Measurements from ENCODE around the gene TREML2.

Gene TREML2

GRCh38 chr6:41222513-41222912, 21.6 kb upstream of the TREML2 start:
- no peaks in the 10 kb centered on the region for H3K36me3 ChIP-seq (ENCODE audit: control insufficient read depth in 2 of 2, insufficient read depth in 1 of 2, low read length in 2 of 2)
- CTCF ChIA-PET = no interaction called here

GRCh38 chr6:41222045-41222444, 21.1 kb upstream of the TREML2 start:
- H3K36me3 ChIP-seq (ENCODE audit: control insufficient read depth in 2 of 2, insufficient read depth in 1 of 2, low read length in 2 of 2) = no peaks in the 10 kb centered on the region
- ChIA-PET POLR2A (no interaction called here), CTCF (interaction anchor here (1.3 kb wide), 1 partner anchor 13 kb away, joined by 3 read pairs; no protein-coding TSS in a partner anchor)
- H3K9me3 ChIP-seq (ENCODE audit: control insufficient read depth, insufficient read depth, low read depth, low read length) = no peaks in the 10 kb centered on the region; the same call in 1 of the 2 replicates
- TF ChIP-seq ZNF280C (tag by site-specific recombination; IDR thresholded peaks at IDR 0.05) (no peak), ZNF837 (tag by site-specific recombination; IDR thresholded peaks at IDR 0.05) (no peak), ZNF747 (tag by site-specific recombination; IDR thresholded peaks at IDR 0.05) (no peak), ZNF792 (tag by site-specific recombination; IDR thresholded peaks at IDR 0.05) (no peak)
- TF ChIP-seq, protein P1, sequence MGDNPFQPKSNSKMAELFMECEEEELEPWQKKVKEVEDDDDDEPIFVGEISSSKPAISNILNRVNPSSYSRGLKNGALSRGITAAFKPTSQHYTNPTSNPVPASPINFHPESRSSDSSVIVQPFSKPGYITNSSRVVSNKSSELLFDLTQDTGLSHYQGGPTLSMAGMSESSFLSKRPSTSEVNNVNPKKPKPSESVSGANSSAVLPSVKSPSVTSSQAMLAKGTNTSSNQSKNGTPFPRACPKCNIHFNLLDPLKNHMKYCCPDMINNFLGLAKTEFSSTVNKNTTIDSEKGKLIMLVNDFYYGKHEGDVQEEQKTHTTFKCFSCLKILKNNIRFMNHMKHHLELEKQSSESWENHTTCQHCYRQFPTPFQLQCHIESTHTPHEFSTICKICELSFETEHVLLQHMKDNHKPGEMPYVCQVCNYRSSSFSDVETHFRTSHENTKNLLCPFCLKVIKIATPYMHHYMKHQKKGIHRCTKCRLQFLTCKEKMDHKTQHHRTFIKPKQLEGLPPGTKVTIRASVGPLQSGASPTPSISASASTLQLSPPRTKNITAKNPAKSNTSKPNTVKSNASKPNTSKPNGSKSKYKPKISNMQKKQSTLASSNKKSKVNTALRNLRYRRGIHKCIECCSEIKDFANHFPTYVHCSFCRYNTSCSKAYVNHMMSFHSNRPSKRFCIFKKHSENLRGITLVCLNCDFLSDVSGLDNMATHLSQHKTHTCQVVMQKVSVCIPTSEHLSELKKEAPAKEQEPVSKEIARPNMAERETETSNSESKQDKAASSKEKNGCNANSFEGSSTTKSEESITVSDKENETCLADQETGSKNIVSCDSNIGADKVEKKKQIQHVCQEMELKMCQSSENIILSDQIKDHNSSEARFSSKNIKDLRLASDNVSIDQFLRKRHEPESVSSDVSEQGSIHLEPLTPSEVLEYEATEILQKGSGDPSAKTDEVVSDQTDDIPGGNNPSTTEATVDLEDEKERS (tag by site-specific recombination; IDR thresholded peaks at IDR 0.05) = no peak
- H3K4me1 ChIP-seq (ENCODE audit: control insufficient read depth, insufficient read depth, low read length) = 0 out of 2 replicates have a peak, but pooled peaks cover 2% of the 10 kb centered on the region
- H3K4me3 ChIP-seq (ENCODE audit: low read depth, low read length) = no peak overlapping the region
- no peak overlapping the region for H3K27ac ChIP-seq (ENCODE audit: extremely low read depth, low read depth, low read length)

More at GRCh38 chr6:41222513-41222912, 21.6 kb upstream of the TREML2 start:
- no peak for TF ChIP-seq SCRT2 (tag by site-specific recombination; IDR thresholded peaks at IDR 0.05)
- TF ChIP-seq ZNF692 (tag by site-specific recombination; IDR thresholded peaks at IDR 0.05) = no peak
- H3K9me3 ChIP-seq (ENCODE audit: control insufficient read depth, insufficient read depth, low read depth, low read length) = no peaks in the 10 kb centered on the region; the same call in 1 of the 2 replicates
- no peak overlapping the region for H3K4me3 ChIP-seq (ENCODE audit: low read depth, low read length)
- POLR2A ChIA-PET = no interaction called here
- H3K4me1 ChIP-seq (ENCODE audit: control insufficient read depth, insufficient read depth, low read length) = peaks cover 5% of the 10 kb centered on the region; the same call in 1 of the 2 replicates
- no peak overlapping the region for H3K27ac ChIP-seq (ENCODE audit: extremely low read depth, low read depth, low read length)

DNA sequence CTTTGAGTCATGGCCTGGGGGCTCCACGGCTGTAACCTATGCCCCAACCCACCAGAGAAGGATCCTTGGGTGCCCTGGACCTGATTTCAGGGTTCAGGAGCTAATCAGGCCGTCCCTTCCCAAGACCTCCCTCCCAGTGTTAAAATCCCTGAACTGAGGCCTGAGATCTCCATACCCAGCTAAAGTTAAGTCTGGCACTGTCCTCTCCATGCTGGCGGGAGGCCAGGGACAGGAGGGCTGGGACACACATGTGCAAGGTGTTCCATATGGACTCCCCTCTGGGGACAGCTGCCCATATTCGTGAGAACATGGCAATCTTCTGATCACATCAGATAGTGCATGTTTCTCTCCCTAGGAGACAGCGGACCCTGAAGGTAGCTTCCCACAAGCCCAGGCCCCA, 15.7 kb upstream of the TREML2 start:
- no peak overlapping the region for H3K4me3 ChIP-seq (ENCODE audit: low read depth, low read length)
- ChIA-PET CTCF (no interaction called here), POLR2A (no interaction called here)
- no peaks in the 10 kb centered on the region for H3K36me3 ChIP-seq (ENCODE audit: control insufficient read depth in 2 of 2, insufficient read depth in 1 of 2, low read length in 2 of 2)
- no peak overlapping the region for H3K27ac ChIP-seq (ENCODE audit: extremely low read depth, low read depth, low read length)
- TF ChIP-seq ZNF670 (tag by site-specific recombination; IDR thresholded peaks at IDR 0.05; ENCODE audit: low read depth) (no peak), GLIS1 (tag by site-specific recombination; IDR thresholded peaks at IDR 0.05) (no peak), ZXDB (tag by site-specific recombination; IDR thresholded peaks at IDR 0.05) (no peak)
- H3K4me1 ChIP-seq (ENCODE audit: control insufficient read depth, insufficient read depth, low read length) = no peaks in the 10 kb centered on the region
- H3K9me3 ChIP-seq (ENCODE audit: control insufficient read depth, insufficient read depth, low read depth, low read length) = no peaks in the 10 kb centered on the region; the same call in 1 of the 2 replicates

DNA sequence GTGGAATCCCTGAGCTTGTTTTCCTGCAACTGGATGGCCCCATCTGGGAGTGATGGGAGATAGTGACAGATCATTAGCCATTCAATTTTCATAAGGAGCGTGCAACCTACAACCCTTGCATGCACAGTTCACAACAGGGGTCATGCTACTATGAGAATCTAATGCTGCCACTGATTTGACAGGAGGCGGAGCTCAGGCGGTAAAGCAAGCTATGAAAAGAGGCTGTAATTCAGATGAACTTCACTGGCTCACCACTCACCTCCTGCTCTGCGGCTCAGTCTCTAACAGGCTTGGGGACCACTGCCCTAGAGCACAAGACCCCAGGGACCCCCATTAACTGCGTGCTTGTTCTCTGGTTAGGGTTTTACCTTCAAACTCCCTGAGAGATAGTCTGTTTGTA, 14.8 kb upstream of the TREML2 start:
- CTCF ChIA-PET = no interaction called here
- Histone ChIP-seq H3K9me3 (ENCODE audit: control insufficient read depth, insufficient read depth, low read depth, low read length) (no peaks in the 10 kb centered on the region; the same call in 1 of the 2 replicates), H3K27ac (ENCODE audit: extremely low read depth, low read depth, low read length) (no peak overlapping the region), H3K36me3 (ENCODE audit: control insufficient read depth in 2 of 2, insufficient read depth in 1 of 2, low read length in 2 of 2) (no peaks in the 10 kb centered on the region), H3K4me3 (ENCODE audit: low read depth, low read length) (no peak overlapping the region), H3K4me1 (ENCODE audit: control insufficient read depth, insufficient read depth, low read length) (no peaks in the 10 kb centered on the region)
- POLR2A ChIA-PET = no interaction called here
- TF ChIP-seq ZBTB21 (tag by site-specific recombination; IDR thresholded peaks at IDR 0.05) (no peak), TRIM28 (IDR thresholded peaks at IDR 0.05; ENCODE audit: borderline replicate concordance, low read length) (no peak), WT1 (tag by site-specific recombination; IDR thresholded peaks at IDR 0.05) (no peak), ZNF311 (tag by site-specific recombination; IDR thresholded peaks at IDR 0.05; ENCODE audit: borderline replicate concordance) (no peak), ZNF660 (tag by site-specific recombination; IDR thresholded peaks at IDR 0.05) (no peak), ZSCAN23 (tag by site-specific recombination; IDR thresholded peaks at IDR 0.05) (no peak)
